ENCODE data around the gene AFF3. TPM values are rescaled to one million over a fixed set of nuclear protein-coding genes. Genes with fewer than 3 reads are reported as not detected.

Gene AFF3
- total RNA-seq, 2 experiments from 2014 or later, result 0.09 to 0.55 TPM

GRCh38 chr2:99801327-99801901 lies 341.0 kb downstream of the AFF3 start:
- DNase-seq (no peak), ATAC-seq (no peak)
- no peaks in the 10 kb centered on the region for H3K4me1 Mint-ChIP-seq
- CTCF ChIA-PET, result no interaction called here
- peaks cover 14% of the 10 kb centered on the region for H3K27me3 Mint-ChIP-seq
- H3K36me3 Mint-ChIP-seq, result no peaks in the 10 kb centered on the region
- no peak overlapping the region for H3K4me3 Mint-ChIP-seq
- H3K27ac Mint-ChIP-seq, result no peak overlapping the region
- peaks cover 5% of the 10 kb centered on the region for H3K9me3 Mint-ChIP-seq (ENCODE audit: low read depth)

GRCh38 chr2:99797475-99797874 lies 344.9 kb downstream of the AFF3 start:
- Mint-ChIP-seq H3K27me3 (peaks cover 9% of the 10 kb centered on the region), H3K9me3 (ENCODE audit: low read depth) (peaks cover 5% of the 10 kb centered on the region), H3K36me3 (no peaks in the 10 kb centered on the region), H3K4me3 (no peak overlapping the region), H3K27ac (no peak overlapping the region), H3K4me1 (no peaks in the 10 kb centered on the region)
- CTCF ChIA-PET, result no interaction called here
- ATAC-seq, result no peak
- DNase-seq, result no peak

GRCh38 chr2:99794414-99794813 lies 348.0 kb downstream of the AFF3 start:
- Mint-ChIP-seq H3K36me3 (no peaks in the 10 kb centered on the region), H3K4me3 (no peak overlapping the region), H3K27me3 (peaks cover 9% of the 10 kb centered on the region), H3K27ac (no peak overlapping the region), H3K9me3 (ENCODE audit: low read depth) (peaks cover 5% of the 10 kb centered on the region), H3K4me1 (no peaks in the 10 kb centered on the region)
- CTCF ChIA-PET, result interaction anchor here (1.6 kb wide), 1 partner anchor 20 kb away, joined by 3 read pairs; no protein-coding TSS in a partner anchor
- DNase-seq (no peak), ATAC-seq (no peak)

GRCh38 chr2:99793022-99793421 lies 349.4 kb downstream of the AFF3 start:
- ATAC-seq (no peak), DNase-seq (no peak)
- CTCF ChIA-PET, result interaction anchor here (1.6 kb wide), 1 partner anchor 19 kb away, joined by 3 read pairs; no protein-coding TSS in a partner anchor
- H3K36me3 Mint-ChIP-seq, result no peaks in the 10 kb centered on the region
- no peak overlapping the region for H3K27ac Mint-ChIP-seq
- H3K4me3 Mint-ChIP-seq, result no peak overlapping the region
- peaks cover 5% of the 10 kb centered on the region for H3K27me3 Mint-ChIP-seq
- H3K9me3 Mint-ChIP-seq (ENCODE audit: low read depth), result peaks cover 5% of the 10 kb centered on the region
- no peaks in the 10 kb centered on the region for H3K4me1 Mint-ChIP-seq

- Mint-ChIP-seq H3K4me3 (no peak overlapping the region), H3K27ac (no peak overlapping the region), H3K36me3 (no peaks in the 10 kb centered on the region), H3K4me1 (no peaks in the 10 kb centered on the region), H3K27me3 (peaks cover 4% of the 10 kb centered on the region), H3K9me3 (ENCODE audit: low read depth) (no peaks in the 10 kb centered on the region)
- no peak for ATAC-seq
- CTCF ChIA-PET, result no interaction called here
- no peak for DNase-seq
Observed at GRCh38 chr2:99789849-99790248, 352.5 kb downstream of the AFF3 start.

- Mint-ChIP-seq H3K4me1 (no peaks in the 10 kb centered on the region), H3K4me3 (no peak overlapping the region), H3K27me3 (no peaks in the 10 kb centered on the region), H3K36me3 (no peaks in the 10 kb centered on the region), H3K27ac (no peak overlapping the region), H3K9me3 (ENCODE audit: low read depth) (no peaks in the 10 kb centered on the region)
- CTCF ChIA-PET, result no interaction called here
- ATAC-seq (no peak), DNase-seq (no peak)
Observed at GRCh38 chr2:99787769-99788382, 354.5 kb downstream of the AFF3 start.

- DNase-seq (no peak), ATAC-seq (no peak)
- no peaks in the 10 kb centered on the region for H3K9me3 Mint-ChIP-seq (ENCODE audit: low read depth)
- no peaks in the 10 kb centered on the region for H3K4me1 Mint-ChIP-seq
- CTCF ChIA-PET, result no interaction called here
- no peak overlapping the region for H3K4me3 Mint-ChIP-seq
- no peaks in the 10 kb centered on the region for H3K27me3 Mint-ChIP-seq
- H3K27ac Mint-ChIP-seq, result no peak overlapping the region
- H3K36me3 Mint-ChIP-seq, result no peaks in the 10 kb centered on the region
Observed at GRCh38 chr2:99786636-99787390, 355.6 kb downstream of the AFF3 start.

GRCh38 chr2:99784946-99785345 lies 357.4 kb downstream of the AFF3 start:
- CTCF ChIA-PET, result no interaction called here
- DNase-seq (no peak), ATAC-seq (no peak)
- H3K36me3 Mint-ChIP-seq, result no peaks in the 10 kb centered on the region
- H3K4me1 Mint-ChIP-seq, result no peaks in the 10 kb centered on the region
- no peak overlapping the region for H3K4me3 Mint-ChIP-seq
- H3K27me3 Mint-ChIP-seq, result no peaks in the 10 kb centered on the region
- H3K9me3 Mint-ChIP-seq (ENCODE audit: low read depth), result no peaks in the 10 kb centered on the region
- H3K27ac Mint-ChIP-seq, result no peak overlapping the region

- Mint-ChIP-seq H3K9me3 (ENCODE audit: low read depth) (no peaks in the 10 kb centered on the region), H3K36me3 (no peaks in the 10 kb centered on the region), H3K27me3 (no peaks in the 10 kb centered on the region), H3K27ac (no peak overlapping the region), H3K4me1 (no peaks in the 10 kb centered on the region), H3K4me3 (no peak overlapping the region)
- DNase-seq (no peak), ATAC-seq (no peak)
- CTCF ChIA-PET, result no interaction called here
Observed at GRCh38 chr2:99784282-99784681, 358.1 kb downstream of the AFF3 start.

GRCh38 chr2:99780276-99780675 lies 362.1 kb downstream of the AFF3 start:
- H3K36me3 Mint-ChIP-seq, result no peaks in the 10 kb centered on the region
- ATAC-seq (no peak), DNase-seq (no peak)
- CTCF ChIA-PET, result no interaction called here
- no peak overlapping the region for H3K4me3 Mint-ChIP-seq
- no peaks in the 10 kb centered on the region for H3K4me1 Mint-ChIP-seq
- no peaks in the 10 kb centered on the region for H3K9me3 Mint-ChIP-seq (ENCODE audit: low read depth)
- H3K27me3 Mint-ChIP-seq, result no peaks in the 10 kb centered on the region
- no peak overlapping the region for H3K27ac Mint-ChIP-seq

GRCh38 chr2:99779276-99779675 lies 363.1 kb downstream of the AFF3 start:
- CTCF ChIA-PET, result no interaction called here
- Mint-ChIP-seq H3K27me3 (no peaks in the 10 kb centered on the region), H3K27ac (no peak overlapping the region), H3K36me3 (no peaks in the 10 kb centered on the region), H3K4me3 (no peak overlapping the region), H3K4me1 (no peaks in the 10 kb centered on the region), H3K9me3 (ENCODE audit: low read depth) (no peaks in the 10 kb centered on the region)
- no peak for ATAC-seq
- no peak for DNase-seq

- Mint-ChIP-seq H3K9me3 (ENCODE audit: low read depth) (no peaks in the 10 kb centered on the region), H3K36me3 (no peaks in the 10 kb centered on the region), H3K27me3 (peaks cover 3% of the 10 kb centered on the region), H3K27ac (no peak overlapping the region), H3K4me1 (no peaks in the 10 kb centered on the region), H3K4me3 (no peak overlapping the region)
- CTCF ChIA-PET, result no interaction called here
- DNase-seq (no peak), ATAC-seq (no peak)
Observed at GRCh38 chr2:99777656-99778290, 364.6 kb downstream of the AFF3 start.

- H3K4me3 Mint-ChIP-seq, result no peak overlapping the region
- peaks cover 3% of the 10 kb centered on the region for H3K27me3 Mint-ChIP-seq
Observed at GRCh38 chr2:99776906-99777646, 365.3 kb downstream of the AFF3 start.

More at GRCh38 chr2:99776906-99777646, 365.3 kb downstream of the AFF3 start:
- ATAC-seq (no peak), DNase-seq (no peak)
- no peaks in the 10 kb centered on the region for H3K4me1 Mint-ChIP-seq
- H3K36me3 Mint-ChIP-seq, result no peaks in the 10 kb centered on the region
- no peaks in the 10 kb centered on the region for H3K9me3 Mint-ChIP-seq (ENCODE audit: low read depth)
- CTCF ChIA-PET, result no interaction called here
- no peak overlapping the region for H3K27ac Mint-ChIP-seq
